CD4-positive, alpha-beta memory T cell (primary cell): ENCODE results near the gene IQCK. TPM values are rescaled to one million over a fixed set of nuclear protein-coding genes. Genes with fewer than 3 reads are reported as not detected.

Source experiments
- CTCF ChIA-PET: fragments of 350-600 bp; sonication (Branson Sonifier 250); formaldehyde crosslinking; loops from one replicate; lab custom pipeline; 2021; ENCODE audit warnings: inconsistent platforms; ENCODE audit not compliant: partially characterized antibody; lab: Charles Lee
- POLR2A ChIA-PET: fragments of 350-600 bp; sonication (Branson Sonifier 250); formaldehyde crosslinking; loops from one replicate; lab custom pipeline; 2021; ENCODE audit not compliant: partially characterized antibody; lab: Charles Lee
- DNase-seq, 5 donors: peaks; one replicate each; pipeline versions ENCODE4 v3.0.0 to v3.0.0-alpha.2; 2020 to 2022; ENCODE audit warnings: mixed read lengths in 1 of 5
- H3K27ac ChIP-seq: one replicate; pipeline ENCODE4 v1.7.0; 2013; ENCODE audit warnings: low read depth, low read length
- H3K27me3 ChIP-seq: 2 replicates; pipeline ENCODE4 v1.7.0; 2013; ENCODE audit warnings: mild to moderate bottlenecking, low read length, moderate library complexity; ENCODE audit not compliant: insufficient read depth
- H3K36me3 ChIP-seq: 2 replicates; pipeline ENCODE4 v1.7.0; 2013; ENCODE audit warnings: mild to moderate bottlenecking, low read length, moderate library complexity; ENCODE audit not compliant: insufficient read depth
- H3K4me1 ChIP-seq: 2 replicates; pipeline ENCODE4 v1.7.0; 2013; ENCODE audit warnings: mild to moderate bottlenecking, low read length, moderate library complexity; ENCODE audit not compliant: insufficient read depth
- H3K4me3 ChIP-seq, 2 donors: one replicate each; pipeline ENCODE4 v1.7.0; 2013; ENCODE audit warnings: low read length in 2 of 2, mild to moderate bottlenecking in 1 of 2
- H3K9me3 ChIP-seq, 2 donors: one replicate each; pipeline ENCODE4 v1.7.0; 2013; ENCODE audit warnings: low read length in 2 of 2, control low read depth in 1 of 2; ENCODE audit not compliant: control insufficient read depth in 1 of 2
- H3K27ac Mint-ChIP-seq, 7 donors: one replicate each; pipeline ENCODE4 v1.8.0; 2020 to 2021; ENCODE audit warnings: mixed read lengths in 7 of 7, mild to moderate bottlenecking in 6 of 7, inconsistent platforms in 3 of 7, moderate library complexity in 3 of 7
- H3K27me3 Mint-ChIP-seq, 2 donors: one replicate each; pipeline ENCODE4 v1.8.0; 2020 to 2021; ENCODE audit warnings: mixed read lengths in 2 of 2
- H3K36me3 Mint-ChIP-seq, 2 donors: one replicate each; pipeline ENCODE4 v1.8.0; 2020 to 2021; ENCODE audit warnings: mixed read lengths in 2 of 2, inconsistent platforms in 1 of 2, mild to moderate bottlenecking in 1 of 2
- H3K4me1 Mint-ChIP-seq, 4 donors: one replicate each; pipeline ENCODE4 v1.8.0; 2020 to 2021; ENCODE audit warnings: mixed read lengths in 4 of 4, mild to moderate bottlenecking in 1 of 4
- H3K4me3 Mint-ChIP-seq, 8 donors: one replicate each; pipeline ENCODE4 v1.8.0; 2020 to 2021; ENCODE audit warnings: mixed read lengths in 8 of 8, mild to moderate bottlenecking in 7 of 8, moderate library complexity in 6 of 8, inconsistent platforms in 3 of 8
- H3K9me3 Mint-ChIP-seq, 8 donors: one replicate each; pipeline ENCODE4 v1.8.0; 2020 to 2021; ENCODE audit warnings: mixed read lengths in 8 of 8, mild to moderate bottlenecking in 5 of 8, inconsistent platforms in 3 of 8, moderate library complexity in 1 of 8
- intact Hi-C: fragments of 100-400 bp; cut with micrococcal nuclease; formaldehyde crosslinking; loops from one replicate; pipeline ENCODE4 v1.15.1; 2023
- polyA plus RNA-seq, 2 donors: library from polyadenylated mRNA; unstranded; fragments of 300-500 nt; fragmentation: Illumina TruSeq; gene quantifications; one replicate each; pipeline ENCODE4 v1.2.3, GENCODE V29; 2021
- total RNA-seq, 2 experiments: library from RNA; stranded (reverse); gene quantifications; one replicate each; pipeline ENCODE4 v1.2.3, GENCODE V29; 2021

The IQCK gene
- total and polyA plus RNA-seq, 4 experiments from 2014 or later, result 1.3 to 4.1 (median 2.4) TPM

DNA sequence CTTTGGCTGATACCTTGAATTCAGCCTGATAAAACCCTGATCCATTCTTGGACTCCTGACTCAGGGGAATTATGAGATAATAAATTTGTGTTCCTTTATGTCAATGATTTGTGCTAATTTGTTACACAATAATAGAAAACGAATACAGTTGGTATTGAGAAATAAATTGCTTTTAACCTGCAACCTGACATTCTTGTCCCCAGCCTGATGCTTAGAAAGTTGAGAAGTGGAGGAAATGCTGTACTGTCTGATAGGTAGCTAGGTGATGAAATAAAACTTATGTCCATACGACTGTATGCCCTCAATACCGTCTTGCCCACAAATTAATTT lies 10.5 kb downstream of the IQCK start:
- Histone ChIP-seq H3K27me3 (no peaks in the 10 kb centered on the region), H3K9me3 (no peaks in the 10 kb centered on the region), H3K27ac (no peak overlapping the region), H3K36me3 (no peaks in the 10 kb centered on the region), H3K4me1 (no peaks in the 10 kb centered on the region), H3K4me3 (no peak overlapping the region)
- no peak overlapping the region for H3K4me3 Mint-ChIP-seq
- POLR2A ChIA-PET, result no interaction called here
- CTCF ChIA-PET, result no interaction called here
- no peak overlapping the region for H3K27ac Mint-ChIP-seq
- no peak for DNase-seq
- no peaks in the 10 kb centered on the region for H3K36me3 Mint-ChIP-seq
- peaks cover 0 to 2% (median 0%) of the 10 kb centered on the region in 8 donors for H3K9me3 Mint-ChIP-seq
- H3K4me1 Mint-ChIP-seq, result peaks cover 0 to 3% (median 0%) of the 10 kb centered on the region in 4 donors
- intact Hi-C loops, result no loop called here
- peaks cover 0 to 1% of the 10 kb centered on the region in 2 donors for H3K27me3 Mint-ChIP-seq

- DNase-seq, result no peak
- Mint-ChIP-seq H3K4me3 (no peak overlapping the region), H3K9me3 (peaks cover 0 to 2% (median 0%) of the 10 kb centered on the region in 8 donors), H3K36me3 (peaks cover 0 to 6% of the 10 kb centered on the region in 2 donors), H3K27me3 (peaks cover 0 to 1% of the 10 kb centered on the region in 2 donors), H3K27ac (no peak overlapping the region), H3K4me1 (no peaks in the 10 kb centered on the region)
- H3K9me3 ChIP-seq, result no peaks in the 10 kb centered on the region
- no peak overlapping the region for H3K4me3 ChIP-seq
- intact Hi-C loops, result no loop called here
- ChIA-PET CTCF (no interaction called here), POLR2A (no interaction called here)
- no peaks in the 10 kb centered on the region for H3K4me1 ChIP-seq
- H3K27me3 ChIP-seq, result no peaks in the 10 kb centered on the region
- no peak overlapping the region for H3K27ac ChIP-seq
- H3K36me3 ChIP-seq, result no peaks in the 10 kb centered on the region
Observed at GRCh38 chr16:19733551-19733950, 15.5 kb downstream of the IQCK start.

GRCh38 chr16:19735074-19735867 lies 17.2 kb downstream of the IQCK start:
- no peaks in the 10 kb centered on the region for H3K36me3 ChIP-seq
- Mint-ChIP-seq H3K27ac (no peak overlapping the region), H3K27me3 (no peaks in the 10 kb centered on the region), H3K9me3 (peaks cover 0 to 2% (median 0%) of the 10 kb centered on the region in 8 donors), H3K36me3 (peaks cover 0 to 6% of the 10 kb centered on the region in 2 donors), H3K4me3 (no peak overlapping the region), H3K4me1 (no peaks in the 10 kb centered on the region)
- POLR2A ChIA-PET, result no interaction called here
- no peaks in the 10 kb centered on the region for H3K27me3 ChIP-seq
- no peak for DNase-seq
- CTCF ChIA-PET, result interaction anchor here (1.0 kb wide), 1 partner anchor 152 kb away, joined by 4 read pairs; no protein-coding TSS in a partner anchor
- intact Hi-C loops, result no loop called here
- no peaks in the 10 kb centered on the region for H3K9me3 ChIP-seq
- H3K27ac ChIP-seq, result no peak overlapping the region
- no peak overlapping the region for H3K4me3 ChIP-seq
- no peaks in the 10 kb centered on the region for H3K4me1 ChIP-seq

DNA sequence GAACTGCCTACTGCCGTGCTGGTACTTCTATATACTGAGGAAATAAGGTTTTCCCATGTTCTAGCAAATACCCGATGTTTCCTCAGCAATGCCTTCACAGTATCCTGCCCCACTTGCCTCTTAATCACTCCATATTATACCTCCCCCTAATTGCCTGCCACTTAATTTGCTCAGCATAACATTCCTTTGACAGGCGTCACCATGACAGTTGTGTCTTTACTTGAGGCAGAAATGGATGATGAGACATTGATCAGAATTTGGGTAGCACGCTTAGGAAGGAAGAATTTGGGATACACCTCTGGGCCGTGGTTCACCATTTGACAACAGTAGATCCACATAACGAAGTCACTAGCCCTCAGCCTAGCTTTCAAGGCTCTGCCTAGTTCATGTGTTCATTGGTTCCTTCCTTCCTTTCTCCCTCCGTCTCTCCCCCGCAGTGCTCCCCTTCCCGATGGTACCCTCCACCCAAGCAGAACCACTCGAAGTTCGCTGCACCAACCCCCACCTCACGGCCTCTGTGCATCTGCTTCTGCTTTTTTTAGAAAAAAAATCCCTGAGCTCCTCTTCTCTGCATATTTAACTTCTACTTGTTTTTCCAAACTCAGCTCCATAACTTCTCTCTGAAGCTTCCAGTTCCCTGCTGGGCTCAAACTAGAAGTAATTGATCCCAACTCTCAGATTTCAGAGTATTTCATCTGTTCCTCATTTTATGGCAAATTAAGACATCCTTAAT lies 19.4 kb downstream of the IQCK start:
- Mint-ChIP-seq H3K27ac (peak overlapping the region in 1 of 7 donors; percentile 51), H3K9me3 (no peaks in the 10 kb centered on the region), H3K4me1 (no peaks in the 10 kb centered on the region), H3K36me3 (peaks cover 0 to 6% of the 10 kb centered on the region in 2 donors), H3K4me3 (no peak overlapping the region), H3K27me3 (no peaks in the 10 kb centered on the region)
- Histone ChIP-seq H3K27ac (no peak overlapping the region), H3K36me3 (no peaks in the 10 kb centered on the region), H3K4me3 (no peak overlapping the region), H3K27me3 (no peaks in the 10 kb centered on the region), H3K4me1 (no peaks in the 10 kb centered on the region), H3K9me3 (no peaks in the 10 kb centered on the region)
- DNase-seq, result no peak
- intact Hi-C loops, result no loop called here
- CTCF ChIA-PET, result no interaction called here
- POLR2A ChIA-PET, result no interaction called here

GRCh38 chr16:19741354-19741753 lies 23.3 kb downstream of the IQCK start:
- no peaks in the 10 kb centered on the region for H3K4me1 Mint-ChIP-seq
- ChIA-PET POLR2A (no interaction called here), CTCF (no interaction called here)
- Histone ChIP-seq H3K4me3 (no peak overlapping the region), H3K36me3 (no peaks in the 10 kb centered on the region), H3K9me3 (no peaks in the 10 kb centered on the region), H3K4me1 (no peaks in the 10 kb centered on the region), H3K27ac (no peak overlapping the region), H3K27me3 (no peaks in the 10 kb centered on the region)
- H3K27me3 Mint-ChIP-seq, result no peaks in the 10 kb centered on the region
- no peak overlapping the region for H3K4me3 Mint-ChIP-seq
- intact Hi-C loops, result no loop called here
- no peak overlapping the region for H3K27ac Mint-ChIP-seq
- no peak for DNase-seq
- no peaks in the 10 kb centered on the region for H3K9me3 Mint-ChIP-seq
- H3K36me3 Mint-ChIP-seq, result no peaks in the 10 kb centered on the region

GRCh38 chr16:19743816-19744159 lies 25.7 kb downstream of the IQCK start:
- CTCF ChIA-PET, result no interaction called here
- Mint-ChIP-seq H3K9me3 (no peaks in the 10 kb centered on the region), H3K4me1 (no peaks in the 10 kb centered on the region), H3K27me3 (no peaks in the 10 kb centered on the region), H3K27ac (no peak overlapping the region), H3K36me3 (no peaks in the 10 kb centered on the region), H3K4me3 (no peak overlapping the region)
- no peaks in the 10 kb centered on the region for H3K36me3 ChIP-seq
- H3K9me3 ChIP-seq, result no peaks in the 10 kb centered on the region
- POLR2A ChIA-PET, result no interaction called here
- no peaks in the 10 kb centered on the region for H3K4me1 ChIP-seq
- intact Hi-C loops, result no loop called here
- no peak overlapping the region for H3K4me3 ChIP-seq
- no peaks in the 10 kb centered on the region for H3K27me3 ChIP-seq
- no peak for DNase-seq
- no peak overlapping the region for H3K27ac ChIP-seq

- Histone ChIP-seq H3K36me3 (no peaks in the 10 kb centered on the region), H3K4me3 (no peak overlapping the region), H3K4me1 (no peaks in the 10 kb centered on the region), H3K27ac (no peak overlapping the region), H3K9me3 (no peaks in the 10 kb centered on the region), H3K27me3 (no peaks in the 10 kb centered on the region)
- Mint-ChIP-seq H3K27me3 (no peaks in the 10 kb centered on the region), H3K27ac (no peak overlapping the region), H3K4me1 (no peaks in the 10 kb centered on the region), H3K36me3 (no peaks in the 10 kb centered on the region), H3K4me3 (no peak overlapping the region), H3K9me3 (no peaks in the 10 kb centered on the region)
- DNase-seq, result no peak
- CTCF ChIA-PET, result no interaction called here
- POLR2A ChIA-PET, result no interaction called here
- intact Hi-C loops, result no loop called here
Observed at GRCh38 chr16:19744670-19745069, 26.6 kb downstream of the IQCK start.
